Brain microvascular endothelial cell (primary cell): ENCODE results near the gene KRTAP10-2.

Experiments used
- DNase-seq: peaks from one replicate; pipeline ENCODE4 v3.0.0-alpha.2; 2020
- H3K27ac ChIP-seq: fragments of 250-450 bp; sonication (Bioruptor Pico); 2 replicates; pipeline ENCODE4 v1.5.1; 2020; ENCODE audit warnings: mild to moderate bottlenecking, moderate library complexity
- H3K27me3 ChIP-seq: fragments of 250-450 bp; sonication (Bioruptor Pico); replicated peaks from 2 replicates; pipeline ENCODE4 v1.5.1; 2020; ENCODE audit warnings: mild to moderate bottlenecking
- H3K36me3 ChIP-seq: fragments of 250-450 bp; sonication (Bioruptor Pico); replicated peaks from 2 replicates; pipeline ENCODE4 v1.5.1; 2020; ENCODE audit warnings: mild to moderate bottlenecking
- H3K4me3 ChIP-seq: 2 replicates; pipeline ENCODE4 v1.5.1; 2011; ENCODE audit warnings: low read depth, mild to moderate bottlenecking, control low read depth, low read length, moderate library complexity
- in situ Hi-C: cut with HindIII; loops from 2 replicates; pipeline ENCODE4 v1.10.0; 2017; ENCODE audit warnings: low sequenced_read_pairs, low pct_ligation_motif_present
- TF ChIP-seq, protein P1 (sequence below): IDR thresholded peaks from 2 replicates; pipeline ENCODE4 v1.5.1; 2011; ENCODE audit warnings: low read depth, mild to moderate bottlenecking, moderate library complexity, low read length, control low read depth, inconsistent platforms; ENCODE audit errors: missing control alignments

The KRTAP10-2 gene

DNA sequence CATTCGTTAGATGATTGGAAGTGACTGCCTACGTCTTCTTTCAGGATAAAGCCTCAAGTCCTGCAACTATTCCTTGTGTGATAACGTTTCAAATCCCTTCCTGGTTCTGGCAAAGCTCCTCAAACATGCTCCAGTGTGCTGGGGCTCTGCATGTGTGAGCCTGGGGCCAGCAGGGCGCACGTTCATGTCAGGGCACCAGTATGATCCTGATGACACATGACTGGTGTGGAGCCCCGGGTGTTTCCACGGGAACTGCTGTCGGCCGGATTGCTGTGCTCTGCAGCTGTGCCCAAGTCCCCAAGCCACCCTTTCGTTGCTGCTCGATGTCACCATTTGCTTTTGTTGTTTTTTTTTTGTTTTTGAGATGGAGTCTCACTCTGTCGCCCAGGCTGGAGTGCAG lies 32.6 kb downstream of the KRTAP10-2 start:
- H3K4me3 ChIP-seq, result no peak overlapping the region
- no peak for DNase-seq
- no peaks in the 10 kb centered on the region for H3K27me3 ChIP-seq
- H3K27ac ChIP-seq, result no peak overlapping the region
- in situ Hi-C loops, result no loop called here
- H3K36me3 ChIP-seq, result no peaks in the 10 kb centered on the region
- TF ChIP-seq, protein P1, sequence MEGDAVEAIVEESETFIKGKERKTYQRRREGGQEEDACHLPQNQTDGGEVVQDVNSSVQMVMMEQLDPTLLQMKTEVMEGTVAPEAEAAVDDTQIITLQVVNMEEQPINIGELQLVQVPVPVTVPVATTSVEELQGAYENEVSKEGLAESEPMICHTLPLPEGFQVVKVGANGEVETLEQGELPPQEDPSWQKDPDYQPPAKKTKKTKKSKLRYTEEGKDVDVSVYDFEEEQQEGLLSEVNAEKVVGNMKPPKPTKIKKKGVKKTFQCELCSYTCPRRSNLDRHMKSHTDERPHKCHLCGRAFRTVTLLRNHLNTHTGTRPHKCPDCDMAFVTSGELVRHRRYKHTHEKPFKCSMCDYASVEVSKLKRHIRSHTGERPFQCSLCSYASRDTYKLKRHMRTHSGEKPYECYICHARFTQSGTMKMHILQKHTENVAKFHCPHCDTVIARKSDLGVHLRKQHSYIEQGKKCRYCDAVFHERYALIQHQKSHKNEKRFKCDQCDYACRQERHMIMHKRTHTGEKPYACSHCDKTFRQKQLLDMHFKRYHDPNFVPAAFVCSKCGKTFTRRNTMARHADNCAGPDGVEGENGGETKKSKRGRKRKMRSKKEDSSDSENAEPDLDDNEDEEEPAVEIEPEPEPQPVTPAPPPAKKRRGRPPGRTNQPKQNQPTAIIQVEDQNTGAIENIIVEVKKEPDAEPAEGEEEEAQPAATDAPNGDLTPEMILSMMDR, result no peak

DNA sequence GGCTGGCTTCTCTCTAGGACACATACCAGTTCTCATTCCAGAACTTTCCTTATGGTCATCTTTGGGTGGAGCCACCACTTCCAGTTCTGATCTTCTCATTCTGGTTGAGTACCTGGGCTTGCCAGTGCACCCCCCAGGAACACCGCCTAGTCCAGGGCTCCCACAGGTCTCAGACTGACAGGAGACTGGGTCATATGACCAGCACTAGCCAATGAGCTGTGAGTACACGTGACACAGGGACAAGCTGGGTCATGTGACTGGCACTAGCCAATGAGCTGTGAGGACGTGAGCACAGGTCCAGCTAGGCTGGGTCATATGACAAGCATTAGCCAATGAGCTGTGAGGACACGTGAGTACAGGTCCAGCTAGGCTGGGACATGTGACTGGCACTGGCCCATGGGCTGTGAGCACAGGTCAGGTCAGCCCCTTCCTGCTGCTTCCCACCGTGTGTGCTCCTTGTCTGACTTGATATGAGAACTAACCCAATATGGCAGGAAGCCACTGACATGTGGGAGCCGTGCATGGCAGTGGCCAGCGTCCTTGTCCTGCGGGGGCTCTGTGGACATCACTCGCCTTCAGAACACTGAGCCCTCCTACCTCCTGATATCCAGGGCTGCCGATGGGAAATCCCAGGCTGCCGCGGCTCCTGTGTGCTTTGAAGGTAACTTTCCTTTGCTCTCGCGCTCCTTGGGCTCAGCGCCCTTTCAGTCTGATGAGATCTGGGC lies 34.0 kb downstream of the KRTAP10-2 start:
- in situ Hi-C loops, result no loop called here
- TF ChIP-seq, protein P1, result no peak
- Histone ChIP-seq H3K27me3 (no peaks in the 10 kb centered on the region), H3K27ac (no peak overlapping the region), H3K36me3 (no peaks in the 10 kb centered on the region), H3K4me3 (no peak overlapping the region)
- DNase-seq, result peak; percentile 7

DNA sequence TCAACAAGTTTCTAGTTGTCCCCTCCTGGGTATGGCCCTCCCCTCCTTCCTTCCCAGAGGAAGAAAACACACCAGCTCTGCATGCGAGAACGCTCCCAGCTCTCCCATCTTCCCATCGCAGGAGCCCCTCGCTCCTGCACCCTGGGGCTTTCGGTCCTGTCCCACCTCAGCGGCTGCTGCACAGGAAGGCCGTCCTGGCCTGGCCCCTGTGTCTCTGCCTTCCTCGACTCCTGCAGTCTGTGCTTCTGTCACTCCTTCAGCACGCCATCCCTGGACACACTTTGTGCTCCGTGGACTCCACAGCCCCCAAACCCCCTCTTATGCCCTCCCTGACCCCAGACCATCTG lies 34.5 kb downstream of the KRTAP10-2 start:
- DNase-seq, result no peak
- H3K4me3 ChIP-seq, result no peak overlapping the region
- in situ Hi-C loops, result no loop called here
- TF ChIP-seq, protein P1, result no peak
- H3K27me3 ChIP-seq, result no peaks in the 10 kb centered on the region
- H3K27ac ChIP-seq, result no peak overlapping the region
- H3K36me3 ChIP-seq, result no peaks in the 10 kb centered on the region

DNA sequence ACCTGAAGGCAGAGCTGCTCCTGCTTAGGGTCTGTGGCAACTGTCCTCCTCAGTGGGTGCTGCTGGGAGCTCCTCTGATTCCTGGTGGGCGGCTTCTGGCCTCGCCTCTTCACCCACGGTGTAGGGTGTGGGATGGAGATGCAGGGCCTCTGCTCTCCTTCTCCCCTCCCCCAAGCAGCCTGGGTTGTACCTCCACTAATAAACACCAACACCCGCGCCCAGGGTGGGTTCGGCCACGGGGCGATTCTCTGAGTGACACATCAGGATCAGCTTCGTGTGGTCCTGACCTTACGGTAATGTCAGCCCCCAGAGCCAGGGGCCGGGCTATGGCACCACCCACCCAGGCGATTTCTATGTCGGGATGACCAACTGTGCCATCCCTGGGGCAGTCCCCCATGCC lies 35.0 kb downstream of the KRTAP10-2 start:
- DNase-seq, result no peak
- TF ChIP-seq, protein P1, result no peak
- in situ Hi-C loops, result no loop called here
- H3K36me3 ChIP-seq, result no peaks in the 10 kb centered on the region
- no peaks in the 10 kb centered on the region for H3K27me3 ChIP-seq
- H3K27ac ChIP-seq, result no peak overlapping the region
- H3K4me3 ChIP-seq, result no peak overlapping the region

DNA sequence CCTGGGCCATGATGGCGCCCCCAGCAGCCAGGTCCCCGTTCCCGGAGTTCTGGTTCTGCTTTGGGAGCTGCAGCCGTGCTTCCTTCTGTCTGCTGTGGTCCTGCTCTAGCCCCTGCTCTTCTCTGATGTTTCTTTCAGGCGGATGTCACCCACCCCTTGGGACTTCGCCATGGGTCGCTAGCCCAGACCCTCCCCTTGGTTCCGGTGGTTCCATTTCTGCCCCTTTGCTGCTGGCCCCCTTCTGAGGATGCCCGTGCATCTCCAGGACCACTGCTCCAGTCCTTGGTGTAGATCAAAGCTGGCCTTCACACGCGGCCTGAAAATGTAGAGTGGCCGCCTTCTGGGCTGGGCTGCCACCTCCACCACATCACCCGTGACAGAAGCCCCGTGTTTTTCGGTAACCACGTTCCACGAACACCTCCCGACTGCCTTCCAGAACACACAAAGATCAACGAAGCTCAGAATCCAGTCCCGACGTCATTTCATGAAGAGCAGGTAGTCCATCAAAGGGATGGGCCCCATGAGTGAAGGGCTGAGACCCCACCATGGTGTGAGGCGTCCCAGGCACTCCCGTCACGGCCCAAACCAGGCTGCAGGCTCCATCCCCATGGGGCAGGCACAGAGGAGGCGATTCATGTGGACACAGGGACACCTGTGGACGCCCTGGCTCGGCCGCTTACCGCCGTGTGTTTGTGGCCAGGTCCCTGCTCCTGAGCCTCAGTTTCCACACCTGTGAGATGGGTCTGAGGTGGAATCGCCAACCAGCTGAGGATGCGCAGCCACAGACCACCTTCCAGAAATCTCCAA lies 35.7 kb downstream of the KRTAP10-2 start:
- H3K27me3 ChIP-seq, result no peaks in the 10 kb centered on the region
- in situ Hi-C loops, result no loop called here
- no peak for DNase-seq
- no peak overlapping the region for H3K27ac ChIP-seq
- H3K36me3 ChIP-seq, result no peaks in the 10 kb centered on the region
- no peak overlapping the region for H3K4me3 ChIP-seq
- TF ChIP-seq, protein P1, result no peak
